ENCODE data around the gene LYPD5. TPM values are rescaled to one million over a fixed set of nuclear protein-coding genes. Genes with fewer than 3 reads are reported as not detected.

Gene LYPD5
- total RNA-seq, 1 donor from 2014 or later = 0.53 TPM

GRCh38 chr19:43781630-43782310 is 20.5 kb downstream of the LYPD5 start:
- DNase-seq (ENCODE audit: low read depth) = peak; percentile 48
- H3K4me3 ChIP-seq (ENCODE audit: low read depth, low read length) = no peak overlapping the region
- TF ChIP-seq CTCF (IDR thresholded peaks at IDR 0.05; ENCODE audit: insufficient read depth, low read length, severe bottlenecking) = no peak
- H3K27me3 ChIP-seq (ENCODE audit: control insufficient read depth, insufficient read depth, low read length) = no peaks in the 10 kb centered on the region
- FAIRE-seq = no peak
- no peaks in the 10 kb centered on the region for H3K36me3 ChIP-seq (ENCODE audit: control insufficient read depth, insufficient read depth, low read length)

- DNase-seq (ENCODE audit: low read depth) (peak; percentile 81), FAIRE-seq (peak; percentile 85)
- H3K36me3 ChIP-seq (ENCODE audit: control insufficient read depth, insufficient read depth, low read length) = no peaks in the 10 kb centered on the region
- no peak for TF ChIP-seq CTCF (IDR thresholded peaks at IDR 0.05; ENCODE audit: insufficient read depth, low read length, severe bottlenecking)
- H3K27me3 ChIP-seq (ENCODE audit: control insufficient read depth, insufficient read depth, low read length) = no peaks in the 10 kb centered on the region
- H3K4me3 ChIP-seq (ENCODE audit: low read depth, low read length) = peak within 1 kb of the TSS; percentile 9
Observed at GRCh38 chr19:43780706-43781525, 21.3 kb downstream of the LYPD5 start, which contains the start of gene KCNN4. KCNN4 (minus strand) TSS chr19:43780973; CDS start chr19:43780861, 112 bp downstream.

- no peaks in the 10 kb centered on the region for H3K36me3 ChIP-seq (ENCODE audit: control insufficient read depth, insufficient read depth, low read length)
- no peak for FAIRE-seq
Observed at GRCh38 chr19:43779820-43780219, 22.4 kb downstream of the LYPD5 start.

GRCh38 chr19:43779147-43779819 is 23.0 kb downstream of the LYPD5 start:
- FAIRE-seq = no peak
- Histone ChIP-seq H3K4me3 (ENCODE audit: low read depth, low read length) (no peak overlapping the region), H3K27me3 (ENCODE audit: control insufficient read depth, insufficient read depth, low read length) (no peaks in the 10 kb centered on the region), H3K36me3 (ENCODE audit: control insufficient read depth, insufficient read depth, low read length) (no peaks in the 10 kb centered on the region)
- TF ChIP-seq CTCF (IDR thresholded peaks at IDR 0.05; ENCODE audit: insufficient read depth, low read length, severe bottlenecking) = no peak
- DNase-seq (ENCODE audit: low read depth) = no peak

More at GRCh38 chr19:43779820-43780219, 22.4 kb downstream of the LYPD5 start:
- peak; percentile 41 for TF ChIP-seq CTCF (IDR thresholded peaks at IDR 0.05; ENCODE audit: insufficient read depth, low read length, severe bottlenecking)
- no peak overlapping the region for H3K4me3 ChIP-seq (ENCODE audit: low read depth, low read length)
- no peak for DNase-seq (ENCODE audit: low read depth)
- H3K27me3 ChIP-seq (ENCODE audit: control insufficient read depth, insufficient read depth, low read length) = no peaks in the 10 kb centered on the region

- TF ChIP-seq CTCF (IDR thresholded peaks at IDR 0.05; ENCODE audit: insufficient read depth, low read length, severe bottlenecking) = no peak
- DNase-seq (ENCODE audit: low read depth) = no peak
- no peaks in the 10 kb centered on the region for H3K36me3 ChIP-seq (ENCODE audit: control insufficient read depth, insufficient read depth, low read length)
- no peaks in the 10 kb centered on the region for H3K27me3 ChIP-seq (ENCODE audit: control insufficient read depth, insufficient read depth, low read length)
- FAIRE-seq = no peak
- H3K4me3 ChIP-seq (ENCODE audit: low read depth, low read length) = no peak overlapping the region
Observed at GRCh38 chr19:43778651-43779050, 23.6 kb downstream of the LYPD5 start.
